DMS53 (cell line): ENCODE results near the gene NKX2-3.
A peak's percentile ranks its signal among the peaks of the same experiment; 100 is the strongest.

Source experiments
- DNase-seq: peaks from one replicate; lab custom pipeline; 2025; lab: John Stamatoyannopoulos, UW

The NKX2-3 gene

GRCh38 chr10:99579971-99580370 lies 47.2 kb downstream of the NKX2-3 start:
- no peak for DNase-seq

DNA sequence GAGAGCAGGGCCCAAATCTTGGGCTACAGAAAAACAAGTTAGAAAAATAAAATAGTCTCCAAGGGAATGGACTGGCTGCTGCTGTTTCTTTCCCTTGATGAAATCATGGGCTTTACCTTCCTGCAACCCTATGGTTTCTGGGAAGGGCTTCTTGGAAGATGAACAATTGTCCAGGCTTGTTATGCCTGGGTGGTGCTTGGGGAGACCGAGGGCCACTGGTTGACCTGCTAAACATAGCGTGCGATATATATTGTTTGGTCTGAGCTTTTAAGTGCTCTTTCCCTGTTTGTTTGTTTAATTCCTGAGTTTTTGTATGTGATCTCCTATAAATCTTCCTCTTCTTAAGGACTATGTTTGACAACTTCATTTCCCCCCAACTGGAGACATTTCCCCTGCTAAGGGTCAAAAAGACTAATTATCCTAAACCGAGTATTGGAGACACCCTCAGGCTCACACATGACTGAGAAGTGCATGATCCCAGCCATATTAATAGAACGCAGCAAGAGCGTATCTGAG lies 49.6 kb downstream of the NKX2-3 start:
- DNase-seq: peak; percentile 47

- no peak for DNase-seq
Measured at GRCh38 chr10:99583687-99584086, 50.9 kb downstream of the NKX2-3 start.
